DOHH2 (cell line): ENCODE results near the gene KNDC1.

ENCODE experiments used
- H3F3A ChIP-seq: fragments of 200-600 bp; sonication (generic), shearing (Covaris generic); 2 replicates; pipeline ENCODE4 v1.6.0; 2016; ENCODE audit warnings: antibody characterized with exemption, mild to moderate bottlenecking; ENCODE audit not compliant: control insufficient read depth, insufficient read depth
- H3K27ac ChIP-seq: fragments of 200-600 bp; sonication (generic); 2 replicates; pipeline ENCODE4 v1.5.1; 2014; ENCODE audit warnings: low read depth, mild to moderate bottlenecking, low read length, moderate library complexity
- H3K27me3 ChIP-seq: fragments of 200-600 bp; sonication (generic); 2 replicates; pipeline ENCODE4 v1.6.1; 2014; ENCODE audit warnings: mild to moderate bottlenecking, low read length, mixed read lengths; ENCODE audit not compliant: control insufficient read depth
- H3K36me3 ChIP-seq: fragments of 200-600 bp; sonication (generic); 2 replicates; pipeline ENCODE4 v1.6.1; 2014; ENCODE audit warnings: mild to moderate bottlenecking, low read length, moderate library complexity, mixed read lengths; ENCODE audit not compliant: control insufficient read depth
- H3K4me1 ChIP-seq: fragments of 200-600 bp; sonication (generic); 2 replicates; pipeline ENCODE4 v1.6.1; 2014; ENCODE audit warnings: mild to moderate bottlenecking, low read length, mixed read lengths; ENCODE audit not compliant: control insufficient read depth
- H3K4me2 ChIP-seq: fragments of 200-600 bp; sonication (generic); 2 replicates; pipeline ENCODE4 v1.6.0; 2014; ENCODE audit warnings: mild to moderate bottlenecking, low read length, moderate library complexity
- H3K4me3 ChIP-seq: fragments of 200-600 bp; sonication (generic); 2 replicates; pipeline ENCODE4 v1.5.1; 2014; ENCODE audit warnings: mild to moderate bottlenecking, low read length, mixed read lengths
- H3K79me2 ChIP-seq: fragments of 200-600 bp; sonication (generic); 2 replicates; pipeline ENCODE4 v1.6.1; 2014; ENCODE audit warnings: mild to moderate bottlenecking, low read length, mixed read lengths; ENCODE audit not compliant: control insufficient read depth
- H3K9me2 ChIP-seq: fragments of 200-600 bp; sonication (generic); replicated peaks from 2 replicates; pipeline ENCODE4 v1.6.1; 2014; ENCODE audit warnings: mild to moderate bottlenecking, low read length, mixed read lengths; ENCODE audit not compliant: control insufficient read depth
- H3K9me3 ChIP-seq: fragments of 200-600 bp; sonication (generic); 2 replicates; pipeline ENCODE4 v1.6.1; 2014; ENCODE audit warnings: antibody characterized with exemption, low read length, mixed read lengths; ENCODE audit not compliant: control insufficient read depth, insufficient read depth
- H4K20me1 ChIP-seq: fragments of 200-600 bp; sonication (generic); 2 replicates; pipeline ENCODE4 v1.6.0; 2014; ENCODE audit warnings: low read depth, mild to moderate bottlenecking, antibody characterized with exemption, low read length, moderate library complexity; ENCODE audit not compliant: control insufficient read depth, insufficient read depth
- CTCF ChIP-seq: fragments of 200-600 bp; sonication (generic); IDR thresholded peaks from one replicate; pipeline ENCODE4 v1.5.1; 2014; ENCODE audit warnings: antibody characterized with exemption, mild to moderate bottlenecking, low read depth, low read length; ENCODE audit not compliant: poor library complexity, severe bottlenecking
- EZH2phosphoT487 ChIP-seq: fragments of 200-600 bp; sonication (generic); IDR thresholded peaks from 2 replicates; pipeline ENCODE4 v1.6.1; 2017; ENCODE audit warnings: borderline replicate concordance, mild to moderate bottlenecking, antibody characterized with exemption, low read length, moderate library complexity, mixed read lengths

KNDC1 gene

GRCh38 chr10:133201151-133201947 lies 41.3 kb downstream of the KNDC1 start:
- Histone ChIP-seq H3K79me2 (no peaks in the 10 kb centered on the region), H3K4me2 (no peak overlapping the region), H4K20me1 (no peaks in the 10 kb centered on the region), H3K4me1 (no peaks in the 10 kb centered on the region), H3F3A (no peaks in the 10 kb centered on the region), H3K9me3 (peaks cover 9% of the 10 kb centered on the region; the same call in 1 of the 2 replicates), H3K27ac (no peak overlapping the region), H3K4me3 (no peak overlapping the region), H3K9me2 (no peaks in the 10 kb centered on the region), H3K27me3 (no peaks in the 10 kb centered on the region), H3K36me3 (no peaks in the 10 kb centered on the region)
- TF ChIP-seq CTCF (no peak), EZH2phosphoT487 (no peak)

GRCh38 chr10:133201948-133202725 lies 42.1 kb downstream of the KNDC1 start:
- Histone ChIP-seq H3K9me3 (peaks cover 9% of the 10 kb centered on the region; the same call in 1 of the 2 replicates), H4K20me1 (no peaks in the 10 kb centered on the region), H3K4me1 (no peaks in the 10 kb centered on the region), H3K9me2 (no peaks in the 10 kb centered on the region), H3K36me3 (no peaks in the 10 kb centered on the region), H3K4me2 (no peak overlapping the region), H3K27ac (no peak overlapping the region), H3K27me3 (no peaks in the 10 kb centered on the region), H3K79me2 (no peaks in the 10 kb centered on the region), H3F3A (no peaks in the 10 kb centered on the region), H3K4me3 (no peak overlapping the region)
- TF ChIP-seq EZH2phosphoT487 = no peak
- no peak for TF ChIP-seq CTCF

- H3K27me3 ChIP-seq = no peaks in the 10 kb centered on the region
- no peaks in the 10 kb centered on the region for H4K20me1 ChIP-seq
- no peaks in the 10 kb centered on the region for H3K79me2 ChIP-seq
- H3F3A ChIP-seq = no peaks in the 10 kb centered on the region
- H3K27ac ChIP-seq = no peak overlapping the region
- no peaks in the 10 kb centered on the region for H3K36me3 ChIP-seq
- TF ChIP-seq EZH2phosphoT487 = no peak
- no peak for TF ChIP-seq CTCF
- no peak overlapping the region for H3K4me3 ChIP-seq
- peaks cover 9% of the 10 kb centered on the region; the same call in 1 of the 2 replicates for H3K9me3 ChIP-seq
- H3K4me2 ChIP-seq = no peak overlapping the region
- H3K9me2 ChIP-seq = no peaks in the 10 kb centered on the region
- H3K4me1 ChIP-seq = no peaks in the 10 kb centered on the region
Measured at GRCh38 chr10:133202778-133203651, 43.0 kb downstream of the KNDC1 start.
